DND-41 (cell line): ENCODE data around the gene TOR3A.
"Not testable (repeated sequence)": the region's sequence is repeated elsewhere in the genome, so short reads cannot be mapped to it uniquely, and the experiment has no call there.

Experiments used
- ATAC-seq: fragments of 200-7000 bp; cut with Tn5 transposase; 3 replicates; pipeline ENCODE4 v1.9.1; 2021; ENCODE audit warnings: low read depth; ENCODE audit not compliant: insufficient read depth
- DNase-seq: peaks from one replicate; pipeline ENCODE4 v3.0.0-alpha.2; 2020
- H2AFZ ChIP-seq: 2 replicates; pipeline ENCODE4 v1.6.0; 2012; ENCODE audit warnings: low read depth, low read length
- H3K27ac ChIP-seq: 2 replicates; pipeline ENCODE4 v1.5.1; 2012; ENCODE audit warnings: low read length, inconsistent platforms
- H3K27me3 ChIP-seq: fragments of 200-600 bp; sonication (generic); 2 replicates; pipeline ENCODE4 v1.6.0; 2012; ENCODE audit warnings: low read length, mild to moderate bottlenecking, inconsistent platforms; ENCODE audit not compliant: insufficient read depth, poor library complexity
- H3K36me3 ChIP-seq: 2 replicates; pipeline ENCODE4 v1.5.1; 2012; ENCODE audit warnings: low read length, inconsistent platforms; ENCODE audit not compliant: insufficient read depth
- H3K4me1 ChIP-seq: 2 replicates; pipeline ENCODE4 v1.5.1; 2012; ENCODE audit warnings: mild to moderate bottlenecking, low read length; ENCODE audit not compliant: insufficient read depth
- H3K4me2 ChIP-seq: 2 replicates; pipeline ENCODE4 v1.6.0; 2012; ENCODE audit warnings: mild to moderate bottlenecking, moderate library complexity, low read length, inconsistent platforms; ENCODE audit not compliant: insufficient read depth
- H3K4me3 ChIP-seq, 2 experiments: fragments of 200-600 bp in 1 of 2; shearing (Covaris generic) in 1 of 2; 2 replicates each; pipeline ENCODE4 v1.5.1; 2012 to 2016; ENCODE audit warnings: inconsistent platforms in 2 of 2, low read length in 2 of 2, mild to moderate bottlenecking in 2 of 2, low read depth in 1 of 2, moderate library complexity in 1 of 2
- H3K79me2 ChIP-seq: 2 replicates; pipeline ENCODE4 v1.6.0; 2012; ENCODE audit warnings: low read length, inconsistent platforms; ENCODE audit not compliant: insufficient read depth
- H3K9ac ChIP-seq: 2 replicates; pipeline ENCODE4 v1.6.0; 2012; ENCODE audit warnings: low read depth, mild to moderate bottlenecking, inconsistent platforms, low read length, moderate library complexity
- H3K9me3 ChIP-seq: 2 replicates; pipeline ENCODE4 v1.5.1; 2012; ENCODE audit warnings: low read length, moderate library complexity, mild to moderate bottlenecking, inconsistent platforms; ENCODE audit not compliant: insufficient read depth, severe bottlenecking
- H4K20me1 ChIP-seq: 2 replicates; pipeline ENCODE4 v1.6.0; 2012; ENCODE audit warnings: low read length; ENCODE audit not compliant: insufficient read depth
- EZH2 ChIP-seq: IDR thresholded peaks from 3 replicates; pipeline ENCODE4 v1.6.1; 2012; ENCODE audit warnings: borderline replicate concordance, low read depth, mild to moderate bottlenecking, moderate library complexity, low read length, inconsistent platforms; ENCODE audit not compliant: severe bottlenecking
- TF ChIP-seq, protein P1 (sequence below): IDR thresholded peaks from 2 replicates; pipeline ENCODE4 v1.5.1; 2012; ENCODE audit warnings: borderline replicate concordance, low read length, moderate library complexity, mild to moderate bottlenecking; ENCODE audit not compliant: poor library complexity, severe bottlenecking; ENCODE audit errors: extremely low read depth

TOR3A gene

DNA sequence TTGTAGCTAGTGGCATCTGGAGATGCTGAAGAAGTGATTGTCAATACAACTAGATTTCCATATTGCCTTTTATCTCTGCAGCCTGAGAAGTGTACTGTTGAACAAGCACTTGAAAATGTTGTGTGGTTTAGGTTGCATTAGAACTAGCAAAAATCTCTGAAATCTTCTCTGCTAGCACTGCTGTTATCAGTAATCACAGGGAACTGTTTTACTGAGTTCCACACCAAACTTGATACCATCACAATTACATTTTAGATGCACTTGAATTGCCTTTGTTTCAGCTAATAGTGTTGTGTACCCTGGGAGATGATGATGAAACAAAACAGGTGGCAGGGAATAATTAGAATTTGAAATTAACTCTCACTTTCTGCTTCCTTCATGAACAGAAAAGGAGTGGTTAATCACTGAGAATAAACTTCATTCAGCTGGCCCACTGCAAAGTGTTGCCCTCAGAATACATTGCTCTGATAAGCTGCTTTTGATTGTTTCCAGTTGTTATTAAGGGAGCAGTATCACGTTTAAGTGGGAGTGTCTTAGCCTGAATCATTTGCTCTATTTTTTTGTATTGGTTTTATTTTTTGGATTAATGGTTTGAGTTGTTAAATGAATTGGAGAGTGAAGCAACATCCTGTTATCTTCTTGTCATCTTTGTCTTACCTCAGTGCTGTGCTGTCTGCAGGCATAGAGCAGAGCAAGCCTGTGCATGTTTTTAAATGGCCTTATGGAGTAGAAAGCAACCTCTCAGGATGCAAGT is 43.2 kb upstream of the TOR3A start:
- DNase-seq: no peak
- Histone ChIP-seq H3K27me3 (no peaks in the 10 kb centered on the region), H3K4me2 (no peak overlapping the region), H3K27ac (no peak overlapping the region), H3K79me2 (peaks cover 59% of the 10 kb centered on the region), H3K36me3 (peaks cover 7% of the 10 kb centered on the region; the same call in 1 of the 2 replicates), H4K20me1 (peaks cover 35% of the 10 kb centered on the region; the same call in 1 of the 2 replicates), H3K9ac (no peak overlapping the region), H2AFZ (no peak overlapping the region), H3K9me3 (no peaks in the 10 kb centered on the region), H3K4me3 (no peak overlapping the region), H3K4me1 (peaks cover 11% of the 10 kb centered on the region)
- ATAC-seq: peak; percentile 76
- TF ChIP-seq, protein P1, sequence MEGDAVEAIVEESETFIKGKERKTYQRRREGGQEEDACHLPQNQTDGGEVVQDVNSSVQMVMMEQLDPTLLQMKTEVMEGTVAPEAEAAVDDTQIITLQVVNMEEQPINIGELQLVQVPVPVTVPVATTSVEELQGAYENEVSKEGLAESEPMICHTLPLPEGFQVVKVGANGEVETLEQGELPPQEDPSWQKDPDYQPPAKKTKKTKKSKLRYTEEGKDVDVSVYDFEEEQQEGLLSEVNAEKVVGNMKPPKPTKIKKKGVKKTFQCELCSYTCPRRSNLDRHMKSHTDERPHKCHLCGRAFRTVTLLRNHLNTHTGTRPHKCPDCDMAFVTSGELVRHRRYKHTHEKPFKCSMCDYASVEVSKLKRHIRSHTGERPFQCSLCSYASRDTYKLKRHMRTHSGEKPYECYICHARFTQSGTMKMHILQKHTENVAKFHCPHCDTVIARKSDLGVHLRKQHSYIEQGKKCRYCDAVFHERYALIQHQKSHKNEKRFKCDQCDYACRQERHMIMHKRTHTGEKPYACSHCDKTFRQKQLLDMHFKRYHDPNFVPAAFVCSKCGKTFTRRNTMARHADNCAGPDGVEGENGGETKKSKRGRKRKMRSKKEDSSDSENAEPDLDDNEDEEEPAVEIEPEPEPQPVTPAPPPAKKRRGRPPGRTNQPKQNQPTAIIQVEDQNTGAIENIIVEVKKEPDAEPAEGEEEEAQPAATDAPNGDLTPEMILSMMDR: no peak
- TF ChIP-seq EZH2: no peak

DNA sequence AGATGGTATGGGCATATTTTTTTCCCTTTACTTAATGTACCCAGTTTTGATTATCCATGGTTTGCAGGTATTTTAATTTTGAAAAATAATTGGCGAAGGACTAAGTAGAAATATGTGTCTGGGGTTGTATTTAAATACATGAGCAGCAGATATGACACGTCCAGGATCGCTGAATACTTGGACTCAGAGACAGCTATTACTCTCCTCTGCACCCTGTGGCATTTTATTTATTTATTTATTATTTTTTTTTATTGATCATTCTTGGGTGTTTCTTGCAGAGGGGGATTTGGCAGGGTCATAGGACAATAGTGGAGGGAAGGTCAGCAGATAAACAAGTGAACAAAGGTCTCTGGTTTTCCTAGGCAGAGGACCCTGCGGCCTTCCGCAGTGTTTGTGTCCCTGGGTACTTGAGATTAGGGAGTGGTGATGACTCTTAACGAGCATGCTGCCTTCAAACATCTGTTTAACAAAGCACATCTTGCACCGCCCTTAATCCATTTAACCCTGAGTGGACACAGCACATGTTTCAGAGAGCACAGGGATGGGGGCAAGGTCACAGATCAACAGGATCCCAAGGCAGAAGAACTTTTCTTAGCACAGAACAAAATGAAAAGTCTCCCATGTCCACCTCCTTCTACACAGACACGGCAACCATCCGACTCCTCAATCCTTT is 42.2 kb upstream of the TOR3A start:
- not testable (repeated sequence) for H3K4me2 ChIP-seq, H3K27me3 ChIP-seq, ATAC-seq, H3K27ac ChIP-seq, H3K4me3 ChIP-seq, H3K9me3 ChIP-seq, H3K9ac ChIP-seq, H2AFZ ChIP-seq, DNase-seq
- Histone ChIP-seq H3K79me2 (peaks cover 50% of the 10 kb centered on the region), H3K4me1 (peaks cover 11% of the 10 kb centered on the region), H4K20me1 (peaks cover 28% of the 10 kb centered on the region; the same call in 1 of the 2 replicates), H3K36me3 (peaks cover 11% of the 10 kb centered on the region; the same call in 1 of the 2 replicates)

DNA sequence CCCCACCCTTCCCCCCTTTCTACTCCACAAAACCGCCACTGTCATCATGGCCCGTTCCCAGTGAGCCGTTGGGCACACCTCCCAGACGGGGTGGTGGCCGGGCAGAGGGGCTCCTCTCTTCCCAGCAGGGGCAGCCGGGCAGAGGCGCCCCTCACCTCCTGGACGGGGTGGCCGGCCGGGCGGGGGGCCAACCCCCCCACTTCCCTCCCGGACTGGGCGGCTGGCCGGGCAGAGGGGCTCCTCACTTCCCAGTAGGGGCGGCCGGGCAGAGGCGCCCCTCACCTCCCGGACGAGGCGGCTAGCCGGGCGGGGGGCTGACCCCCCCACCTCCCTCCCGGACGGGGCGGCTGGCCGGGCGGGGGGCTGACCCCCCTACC is 41.7 kb upstream of the TOR3A start:
- Histone ChIP-seq H4K20me1 (peaks cover 24% of the 10 kb centered on the region; the same call in 1 of the 2 replicates), H3K36me3 (peaks cover 13% of the 10 kb centered on the region; the same call in 1 of the 2 replicates), H3K79me2 (peaks cover 48% of the 10 kb centered on the region), H3K4me1 (peaks cover 11% of the 10 kb centered on the region)
- not testable (repeated sequence) for H3K27me3 ChIP-seq, H3K27ac ChIP-seq, H3K9me3 ChIP-seq, H2AFZ ChIP-seq, H3K9ac ChIP-seq, H3K4me3 ChIP-seq, DNase-seq, H3K4me2 ChIP-seq, ATAC-seq

DNA sequence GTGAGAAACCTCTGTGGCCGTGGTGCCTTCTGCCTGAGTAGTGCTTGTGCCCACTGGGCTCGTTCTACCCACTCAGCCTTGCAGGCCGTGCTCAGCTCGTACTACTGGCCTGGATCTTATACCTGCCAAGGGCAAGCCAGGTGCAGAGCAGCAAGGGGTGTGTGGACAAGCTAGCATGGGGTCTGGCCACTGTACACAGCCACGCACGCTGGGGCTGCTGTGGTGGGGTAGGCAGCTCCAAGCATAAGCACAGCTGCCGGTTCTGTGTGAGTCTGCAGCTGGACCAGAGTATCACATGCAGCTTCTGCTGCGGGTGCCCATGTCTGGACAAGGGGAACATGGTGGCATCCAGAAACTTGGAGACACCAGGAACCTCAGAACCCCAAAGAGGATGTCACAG is 39.8 kb upstream of the TOR3A start:
- Histone ChIP-seq H3K4me2 (no peak overlapping the region), H3K4me1 (peaks cover 11% of the 10 kb centered on the region), H3K9ac (no peak overlapping the region), H2AFZ (no peak overlapping the region), H3K36me3 (peaks cover 13% of the 10 kb centered on the region; the same call in 1 of the 2 replicates), H3K27ac (no peak overlapping the region), H3K27me3 (no peaks in the 10 kb centered on the region), H3K4me3 (no peak overlapping the region), H3K79me2 (peaks cover 30% of the 10 kb centered on the region), H3K9me3 (no peaks in the 10 kb centered on the region), H4K20me1 (peaks cover 14% of the 10 kb centered on the region; the same call in 1 of the 2 replicates)
- TF ChIP-seq, protein P1: no peak
- no peak for TF ChIP-seq EZH2
- DNase-seq (no peak), ATAC-seq (no peak)
